Measurements from ENCODE around the gene SERPINB6. TPM values are rescaled to one million over a fixed set of nuclear protein-coding genes. Genes with fewer than 3 reads are reported as not detected.

Gene SERPINB6
- total RNA-seq, 1 donor from 2014 or later: 101 TPM

DNA sequence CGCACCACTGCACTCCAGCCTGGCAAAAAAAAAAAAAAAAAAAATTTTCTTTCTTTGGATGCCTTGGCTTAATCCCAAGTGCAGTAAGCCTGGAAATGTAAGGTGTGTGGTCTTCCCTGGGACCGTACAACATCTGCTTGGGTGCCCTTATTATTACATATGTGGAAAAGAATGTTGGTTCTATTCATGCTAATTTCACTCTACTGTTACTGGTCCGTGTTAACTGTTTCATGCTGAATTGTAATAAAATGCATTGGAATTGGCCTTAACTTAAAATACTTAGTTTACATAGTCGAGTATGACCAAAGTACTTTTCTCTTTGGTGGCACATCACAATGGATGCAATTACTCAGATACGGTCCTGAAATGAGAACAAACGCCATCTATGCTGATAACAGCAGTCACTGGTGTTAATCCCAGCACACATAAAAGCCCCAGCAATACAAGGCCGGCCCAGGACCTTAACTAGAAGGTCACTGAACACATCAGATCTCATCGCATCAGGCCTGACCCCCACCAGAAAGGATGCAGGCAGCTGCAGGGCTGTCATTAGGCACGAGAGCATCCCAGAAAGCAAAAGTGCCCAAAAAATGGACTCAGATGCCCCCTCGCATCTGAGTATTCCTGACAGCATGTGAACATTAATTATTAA is 1.2 kb downstream of the SERPINB6 start:
- no peak for DNase-seq (ENCODE audit: low read depth)
- TF ChIP-seq, protein P1, sequence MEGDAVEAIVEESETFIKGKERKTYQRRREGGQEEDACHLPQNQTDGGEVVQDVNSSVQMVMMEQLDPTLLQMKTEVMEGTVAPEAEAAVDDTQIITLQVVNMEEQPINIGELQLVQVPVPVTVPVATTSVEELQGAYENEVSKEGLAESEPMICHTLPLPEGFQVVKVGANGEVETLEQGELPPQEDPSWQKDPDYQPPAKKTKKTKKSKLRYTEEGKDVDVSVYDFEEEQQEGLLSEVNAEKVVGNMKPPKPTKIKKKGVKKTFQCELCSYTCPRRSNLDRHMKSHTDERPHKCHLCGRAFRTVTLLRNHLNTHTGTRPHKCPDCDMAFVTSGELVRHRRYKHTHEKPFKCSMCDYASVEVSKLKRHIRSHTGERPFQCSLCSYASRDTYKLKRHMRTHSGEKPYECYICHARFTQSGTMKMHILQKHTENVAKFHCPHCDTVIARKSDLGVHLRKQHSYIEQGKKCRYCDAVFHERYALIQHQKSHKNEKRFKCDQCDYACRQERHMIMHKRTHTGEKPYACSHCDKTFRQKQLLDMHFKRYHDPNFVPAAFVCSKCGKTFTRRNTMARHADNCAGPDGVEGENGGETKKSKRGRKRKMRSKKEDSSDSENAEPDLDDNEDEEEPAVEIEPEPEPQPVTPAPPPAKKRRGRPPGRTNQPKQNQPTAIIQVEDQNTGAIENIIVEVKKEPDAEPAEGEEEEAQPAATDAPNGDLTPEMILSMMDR (IDR thresholded peaks at IDR 0.05; ENCODE audit: insufficient read depth, low read length, poor library complexity, severe bottlenecking): no peak
- Histone ChIP-seq H3K27me3 (ENCODE audit: control insufficient read depth, insufficient read depth, low read length) (no peaks in the 10 kb centered on the region), H3K36me3 (ENCODE audit: control insufficient read depth, insufficient read depth, low read length) (no peaks in the 10 kb centered on the region), H3K4me3 (ENCODE audit: low read depth, low read length) (peak overlapping the region; percentile 66)

DNA sequence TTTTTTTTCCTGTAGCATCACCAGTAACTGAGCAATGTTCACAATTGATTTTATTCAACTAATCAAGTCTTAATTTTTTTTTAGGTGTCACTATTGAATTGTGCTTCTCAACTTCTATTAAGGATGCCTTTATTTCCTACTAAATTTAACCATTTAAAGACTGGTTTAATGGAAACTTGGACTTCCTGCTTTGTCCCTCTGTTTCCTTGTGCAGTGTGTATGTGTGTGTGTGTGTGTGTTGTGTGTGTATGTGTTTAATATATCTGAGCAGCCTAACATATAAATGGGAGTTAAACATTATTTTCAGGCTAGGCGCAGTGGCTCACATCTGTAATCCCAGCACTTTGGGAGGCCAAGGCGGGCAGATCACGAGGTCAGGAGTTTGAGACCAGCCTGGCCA is 1.8 kb downstream of the SERPINB6 start:
- Histone ChIP-seq H3K27me3 (ENCODE audit: control insufficient read depth, insufficient read depth, low read length) (no peaks in the 10 kb centered on the region), H3K4me3 (ENCODE audit: low read depth, low read length) (no peak overlapping the region), H3K36me3 (ENCODE audit: control insufficient read depth, insufficient read depth, low read length) (no peaks in the 10 kb centered on the region)
- no peak for DNase-seq (ENCODE audit: low read depth)
- TF ChIP-seq, protein P1 (IDR thresholded peaks at IDR 0.05; ENCODE audit: insufficient read depth, low read length, poor library complexity, severe bottlenecking): no peak

DNA sequence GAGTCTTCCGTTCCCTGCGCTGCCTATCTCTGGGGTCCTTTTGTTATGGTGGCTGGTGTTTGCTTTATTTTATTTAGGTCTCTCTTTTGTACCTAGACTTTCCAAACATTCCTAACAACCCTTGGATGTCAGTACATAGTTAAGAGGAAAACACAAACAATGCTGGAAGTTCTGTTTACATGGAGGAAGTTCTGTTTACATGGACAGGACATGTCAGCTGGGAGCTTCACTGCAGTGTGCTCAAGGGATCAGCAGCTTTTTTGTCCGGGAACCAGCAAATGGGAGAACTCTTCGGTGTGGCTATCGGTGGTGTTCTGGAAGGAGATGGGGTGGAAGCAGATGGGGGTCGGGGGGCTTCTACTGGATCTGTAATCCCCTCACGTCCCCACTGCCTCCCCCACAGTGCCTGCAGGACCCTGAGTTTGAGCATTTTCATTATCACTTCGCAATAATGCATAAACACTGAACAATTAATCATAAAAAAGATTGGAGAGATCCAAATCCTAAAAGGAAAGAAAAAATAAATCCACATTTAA is 2.7 kb downstream of the SERPINB6 start:
- Histone ChIP-seq H3K27me3 (ENCODE audit: control insufficient read depth, insufficient read depth, low read length) (no peaks in the 10 kb centered on the region), H3K36me3 (ENCODE audit: control insufficient read depth, insufficient read depth, low read length) (no peaks in the 10 kb centered on the region), H3K4me3 (ENCODE audit: low read depth, low read length) (no peak overlapping the region)
- TF ChIP-seq, protein P1 (IDR thresholded peaks at IDR 0.05; ENCODE audit: insufficient read depth, low read length, poor library complexity, severe bottlenecking): no peak
- DNase-seq (ENCODE audit: low read depth): no peak

DNA sequence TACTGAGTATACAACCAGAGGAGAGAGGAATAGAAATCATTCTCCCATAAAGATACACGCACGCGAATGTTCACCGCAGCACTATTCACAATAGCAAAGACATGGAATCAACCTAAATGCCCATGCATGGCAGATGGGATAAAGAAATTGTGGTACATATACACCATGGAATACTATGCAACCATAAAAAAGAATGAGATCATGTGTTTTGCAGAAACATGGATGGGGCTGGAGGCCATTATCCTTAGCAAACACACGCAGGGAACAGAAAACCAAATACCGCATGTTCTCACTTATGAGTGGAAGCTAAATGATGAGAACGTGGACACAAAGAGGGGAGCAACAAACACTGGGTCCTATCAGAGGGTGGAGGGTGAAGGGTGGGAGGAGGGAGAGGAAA is 3.4 kb downstream of the SERPINB6 start:
- Histone ChIP-seq H3K4me3 (ENCODE audit: low read depth, low read length) (no peak overlapping the region), H3K36me3 (ENCODE audit: control insufficient read depth, insufficient read depth, low read length) (no peaks in the 10 kb centered on the region), H3K27me3 (ENCODE audit: control insufficient read depth, insufficient read depth, low read length) (no peaks in the 10 kb centered on the region)
- TF ChIP-seq, protein P1 (IDR thresholded peaks at IDR 0.05; ENCODE audit: insufficient read depth, low read length, poor library complexity, severe bottlenecking): no peak
- DNase-seq (ENCODE audit: low read depth): no peak

DNA sequence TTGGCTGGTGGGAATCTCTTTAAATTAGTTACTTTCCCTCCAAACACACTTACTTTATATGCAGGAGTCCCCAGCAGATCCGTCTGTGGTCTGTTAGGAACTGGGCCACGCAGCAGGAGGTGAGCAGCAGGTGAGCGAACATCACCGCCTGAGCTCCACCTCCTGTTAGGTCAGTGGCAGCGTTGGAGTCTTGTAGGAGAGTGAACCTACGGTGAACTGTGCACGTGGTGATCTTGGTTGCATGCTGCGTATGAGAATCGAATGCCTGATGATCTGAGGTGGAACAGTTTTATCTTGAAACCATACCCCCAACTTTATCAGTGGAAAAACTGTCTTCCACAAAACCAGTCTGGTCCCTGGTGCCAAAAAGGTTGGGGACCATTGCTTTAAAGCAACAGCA is 5.0 kb downstream of the SERPINB6 start:
- Histone ChIP-seq H3K4me3 (ENCODE audit: low read depth, low read length) (no peak overlapping the region), H3K27me3 (ENCODE audit: control insufficient read depth, insufficient read depth, low read length) (no peaks in the 10 kb centered on the region), H3K36me3 (ENCODE audit: control insufficient read depth, insufficient read depth, low read length) (no peaks in the 10 kb centered on the region)
- TF ChIP-seq, protein P1 (IDR thresholded peaks at IDR 0.05; ENCODE audit: insufficient read depth, low read length, poor library complexity, severe bottlenecking): no peak
- no peak for DNase-seq (ENCODE audit: low read depth)
